OCI-LY7 (cell line): ENCODE data around the gene STK32A.

Experiments
- CTCF ChIP-seq: fragments of 200-600 bp; sonication (generic); conservative IDR thresholded peaks from 2 replicates; pipeline ENCODE4 v1.5.1; 2014; ENCODE audit warnings: mild to moderate bottlenecking, antibody characterized with exemption, low read length, moderate library complexity, mixed read lengths
- EZH2phosphoT487 ChIP-seq: fragments of 200-600 bp; sonication (generic); IDR thresholded peaks from 2 replicates; pipeline ENCODE4 v1.6.1; 2018; ENCODE audit warnings: low read depth, borderline replicate concordance, mild to moderate bottlenecking, mixed run types, antibody characterized with exemption, low read length, moderate library complexity, mixed read lengths

GRCh38 chr5:147403651-147404640 is 169.1 kb downstream of the STK32A start:
- TF ChIP-seq CTCF (no peak), EZH2phosphoT487 (no peak)
